GM18519 (cell line): ENCODE results near the gene LINGO1.

Source experiments
- ATAC-seq: cut with Tn5 transposase; IDR thresholded peaks from one replicate; pipeline ENCODE4 v1.9.1; 2021; ENCODE audit warnings: mild to moderate bottlenecking, moderate library complexity; ENCODE audit not compliant: unreplicated experiment, low FRiP score

LINGO1 gene

GRCh38 chr15:77633134-77633912, 611 bp upstream of the LINGO1 start:
- peak; percentile 45 for ATAC-seq

DNA sequence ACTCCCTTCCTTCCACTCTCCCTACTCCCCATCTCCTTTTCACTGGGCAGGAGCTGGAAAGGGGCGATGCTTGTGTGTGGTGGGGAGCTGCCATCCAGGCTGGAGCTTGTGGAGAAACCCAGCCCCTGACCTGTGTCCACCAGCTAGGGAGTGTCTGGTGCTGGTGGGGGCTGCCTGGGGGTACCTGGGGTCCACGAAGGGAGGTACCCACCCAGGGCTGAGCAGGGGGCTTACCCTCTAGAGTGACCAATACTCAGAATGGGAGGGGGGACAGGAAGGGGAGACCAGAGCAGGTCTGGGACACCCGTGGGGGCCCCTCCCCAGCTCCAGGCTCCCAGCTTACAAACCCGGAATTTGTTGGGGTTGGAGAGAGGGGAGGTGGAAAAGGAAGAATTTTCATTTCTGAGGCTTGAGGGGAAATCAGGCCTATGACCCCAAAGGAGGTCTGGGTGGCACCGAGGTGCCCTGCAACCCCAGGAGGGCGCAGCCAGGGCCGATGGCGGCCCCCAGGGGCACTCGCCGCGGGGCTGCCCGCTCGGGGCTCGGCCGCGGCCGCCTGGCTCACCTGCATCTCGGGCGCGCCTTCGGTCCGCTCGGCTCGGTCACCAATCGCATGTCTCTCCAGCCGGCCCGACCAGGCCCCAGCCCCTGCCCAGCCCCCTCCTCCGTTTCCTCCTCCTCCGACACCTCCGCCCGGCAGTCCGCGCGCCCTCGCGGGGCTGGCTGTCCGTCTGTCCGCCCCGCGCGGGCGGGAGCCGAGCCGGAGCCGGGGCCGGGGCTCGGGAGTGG, 773 bp downstream of the LINGO1 start:
- no peak for ATAC-seq

DNA sequence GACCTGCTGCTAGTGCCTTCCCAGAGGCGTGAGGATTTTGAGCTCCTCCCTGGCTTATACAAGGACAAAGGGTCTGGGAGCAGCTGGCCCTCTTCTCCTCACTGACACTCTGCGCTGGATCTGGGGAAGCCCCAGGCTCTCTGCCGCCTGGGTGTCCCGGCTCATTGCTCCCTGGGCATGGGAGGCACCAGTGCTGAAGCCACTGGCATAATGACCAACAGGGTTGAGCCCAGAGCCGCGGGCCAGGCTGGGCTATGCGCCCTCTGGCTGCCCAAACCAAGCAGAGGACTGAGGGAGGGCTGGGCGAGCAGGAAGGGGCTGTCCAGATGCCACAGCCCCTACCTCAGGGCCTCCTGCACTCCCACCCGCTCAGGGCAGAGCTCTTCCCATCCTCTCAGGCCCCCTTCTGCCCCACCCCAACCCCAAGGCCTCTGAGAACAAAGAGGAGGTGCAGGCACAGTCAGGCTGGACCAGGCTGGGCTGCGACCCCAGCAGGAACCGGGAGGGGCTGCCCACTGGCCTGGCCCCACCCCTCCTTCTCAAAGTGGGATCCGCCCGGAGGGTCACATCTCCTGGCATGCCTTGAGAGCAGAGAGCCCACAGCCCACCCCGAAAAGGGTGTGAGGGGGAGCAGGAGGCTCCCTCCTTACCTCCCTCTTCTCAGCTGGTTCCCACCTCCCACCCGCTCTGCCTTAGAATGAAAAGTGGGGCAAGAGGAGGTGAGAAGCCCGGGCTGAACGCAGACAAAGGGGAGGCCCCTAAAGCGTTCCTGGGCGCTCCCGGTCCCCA, 1.6 kb downstream of the LINGO1 start:
- no peak for ATAC-seq

DNA sequence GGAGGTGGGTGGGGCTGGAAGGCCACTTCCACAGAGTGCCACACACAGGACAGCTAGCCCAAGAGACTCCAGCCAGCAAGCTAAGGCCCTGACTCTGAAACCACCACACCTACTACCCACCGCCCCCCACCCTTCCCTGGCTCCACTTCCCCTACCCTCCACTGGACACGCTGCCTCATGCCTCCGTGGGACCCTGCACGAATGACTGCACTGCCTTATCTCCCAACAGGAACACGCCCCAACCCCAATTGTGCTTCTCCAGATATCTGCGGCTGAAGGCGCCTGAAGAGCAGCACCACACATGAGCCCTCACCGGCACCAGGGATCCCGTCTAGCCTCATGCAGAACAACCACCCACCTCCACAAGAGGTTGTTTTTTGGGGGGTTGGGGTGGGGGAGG, 2.7 kb downstream of the LINGO1 start:
- no peak for ATAC-seq

- no peak for ATAC-seq
Observed at GRCh38 chr15:77629070-77630030, 3.4 kb downstream of the LINGO1 start.

GRCh38 chr15:77628010-77628409, 4.7 kb downstream of the LINGO1 start:
- ATAC-seq: no peak

DNA sequence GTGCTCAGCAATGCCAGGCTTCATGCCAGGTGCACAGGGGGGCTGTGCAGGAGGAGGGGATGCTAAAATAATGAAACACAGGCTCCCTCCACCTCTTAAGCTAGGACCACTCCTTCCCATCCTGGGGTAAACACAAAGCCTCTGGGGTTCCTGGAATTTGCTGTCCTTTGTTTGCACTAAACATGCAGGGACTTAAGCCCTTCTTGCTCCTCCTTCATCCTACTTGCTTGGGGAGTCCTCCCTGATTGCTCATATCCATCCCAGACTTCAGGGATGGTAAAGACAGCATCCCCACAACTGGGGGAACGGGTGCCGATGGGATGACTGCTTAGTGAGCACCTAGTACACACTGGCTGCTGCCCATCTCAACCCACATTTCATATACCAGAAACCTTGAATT, 5.1 kb downstream of the LINGO1 start:
- ATAC-seq: no peak

- ATAC-seq: no peak
Observed at GRCh38 chr15:77627067-77627466, 5.6 kb downstream of the LINGO1 start.

DNA sequence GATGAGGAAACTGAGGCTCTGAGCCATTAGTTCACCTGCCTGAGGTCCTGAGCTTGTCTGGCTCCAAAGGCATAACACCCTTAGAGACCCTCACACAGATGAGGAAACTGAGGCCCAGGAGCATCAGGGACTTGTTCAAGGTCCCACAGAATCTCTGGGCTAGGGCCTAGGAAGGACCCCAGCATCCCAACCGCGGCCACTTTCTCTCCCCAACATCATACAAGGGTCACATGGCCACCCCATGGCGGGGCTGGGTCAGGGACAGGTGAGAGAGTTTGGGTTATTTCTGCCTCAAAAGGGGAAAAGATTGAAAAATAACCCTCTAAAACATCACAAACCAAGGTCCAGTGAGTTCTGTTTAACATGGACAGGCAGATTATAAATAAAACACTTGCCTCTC, 6.7 kb downstream of the LINGO1 start:
- no peak for ATAC-seq

DNA sequence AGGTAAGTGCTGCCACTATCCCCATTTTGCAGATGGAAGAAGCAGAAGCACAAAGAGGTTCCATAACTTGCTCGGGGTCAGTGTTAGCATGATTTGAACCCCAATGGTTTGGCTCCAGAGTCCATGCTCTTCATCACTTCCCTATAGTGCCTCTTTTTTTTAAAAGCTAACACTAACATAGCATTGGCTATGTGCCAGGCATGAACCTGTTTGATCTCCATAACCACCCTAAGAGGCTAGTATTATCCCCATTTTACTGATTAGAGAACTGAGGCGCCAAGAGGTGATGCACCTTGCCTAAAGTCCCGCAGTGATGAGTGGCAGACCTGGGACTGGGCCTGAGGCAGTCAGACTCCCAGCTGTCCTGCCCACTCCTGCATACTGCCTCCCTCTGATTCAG, 7.3 kb downstream of the LINGO1 start:
- no peak for ATAC-seq

DNA sequence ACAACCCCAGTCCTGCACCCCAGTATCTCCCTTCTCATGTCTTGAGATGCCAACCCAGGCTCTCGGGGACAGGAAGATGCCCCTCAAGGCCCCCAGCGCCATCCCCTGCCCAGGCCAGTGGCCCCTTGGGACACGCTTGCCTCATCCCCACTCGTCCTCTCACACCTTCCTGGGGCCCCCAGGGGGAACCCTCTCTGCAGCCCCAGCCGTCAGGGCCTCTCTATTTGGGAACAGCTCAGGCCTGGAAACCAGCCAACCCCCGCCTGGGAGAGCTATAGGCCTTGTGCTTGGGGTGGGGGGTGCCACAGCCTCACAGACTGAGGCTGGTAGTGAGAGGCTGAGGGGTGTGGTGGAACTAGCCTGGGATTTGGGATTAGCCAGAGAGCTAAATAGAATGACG, 7.8 kb downstream of the LINGO1 start:
- ATAC-seq: no peak

DNA sequence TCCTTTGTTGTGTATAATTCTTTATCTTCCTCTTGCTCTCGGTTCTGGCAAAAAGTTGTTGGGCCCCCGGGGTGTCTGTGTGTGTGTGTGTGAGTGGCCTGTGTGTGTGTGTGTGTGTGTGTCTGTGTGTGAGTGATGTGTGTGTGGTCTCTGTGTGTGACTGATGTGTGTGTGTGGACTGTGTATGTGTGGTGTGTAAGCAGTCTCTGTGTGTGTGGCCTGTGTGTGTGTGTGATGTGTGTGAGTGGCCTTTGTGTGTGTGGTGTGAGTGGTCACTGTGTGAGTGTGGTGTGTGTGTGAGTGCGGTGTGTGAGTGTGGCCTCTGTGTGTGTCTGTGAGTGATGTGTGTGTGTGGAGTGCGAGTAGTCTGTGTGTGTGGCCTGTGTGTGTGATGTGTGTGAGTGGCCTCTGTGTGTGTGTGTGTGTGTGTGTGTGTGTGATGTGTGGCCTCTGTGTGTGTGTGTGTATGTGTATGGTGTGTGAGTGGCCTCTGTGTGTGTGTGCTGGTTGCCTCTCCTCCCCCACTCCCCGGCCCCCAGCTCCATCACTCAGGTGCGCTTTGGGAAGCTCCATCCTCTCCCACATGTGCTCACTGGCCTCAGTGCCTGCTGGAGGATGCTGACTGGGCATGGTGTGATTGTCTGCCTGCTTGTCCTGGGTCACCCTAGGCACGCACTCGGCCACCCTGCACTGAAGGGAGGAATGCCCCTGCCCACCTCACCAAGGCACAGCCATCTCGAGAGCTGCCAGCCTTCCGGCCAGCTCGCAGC, 8.8 kb downstream of the LINGO1 start:
- no peak for ATAC-seq

- ATAC-seq: no peak
Observed at GRCh38 chr15:77622934-77623754, 9.6 kb downstream of the LINGO1 start.

DNA sequence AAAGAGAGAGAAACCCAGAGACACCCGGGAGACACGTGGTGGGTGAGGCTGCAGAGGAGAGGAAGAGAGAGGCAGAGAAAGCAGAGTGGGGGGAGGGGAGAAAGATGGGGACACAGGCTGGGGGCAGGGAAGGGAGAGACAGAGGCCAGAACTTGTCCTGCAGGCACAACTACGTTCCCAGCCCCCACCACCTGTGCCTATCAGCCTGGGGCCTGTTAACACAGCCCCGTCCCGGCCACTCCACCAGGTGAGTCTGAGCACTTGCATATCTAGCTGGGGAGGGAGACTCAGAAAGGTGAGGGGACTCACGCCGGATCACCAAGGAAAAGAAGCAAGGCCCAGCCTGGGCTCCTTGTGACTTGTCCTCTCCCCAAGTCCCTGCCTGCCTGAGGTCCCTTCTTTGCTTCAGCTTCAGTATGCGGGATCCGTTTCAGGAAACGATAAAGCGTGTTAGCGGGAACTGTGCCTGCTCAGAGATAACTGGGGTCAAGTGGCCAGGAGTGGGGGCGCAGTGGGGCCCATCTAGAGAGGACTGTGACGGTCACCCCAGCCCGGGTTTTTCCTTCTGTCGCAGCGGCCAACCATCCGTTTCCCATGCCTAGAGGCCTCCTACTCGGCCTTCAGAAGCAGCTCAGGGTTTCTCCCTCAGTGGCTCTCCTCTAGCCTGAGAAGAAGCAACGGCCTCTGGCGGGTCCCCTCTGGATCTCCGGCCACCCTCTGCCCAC, 10.3 kb downstream of the LINGO1 start:
- no peak for ATAC-seq

DNA sequence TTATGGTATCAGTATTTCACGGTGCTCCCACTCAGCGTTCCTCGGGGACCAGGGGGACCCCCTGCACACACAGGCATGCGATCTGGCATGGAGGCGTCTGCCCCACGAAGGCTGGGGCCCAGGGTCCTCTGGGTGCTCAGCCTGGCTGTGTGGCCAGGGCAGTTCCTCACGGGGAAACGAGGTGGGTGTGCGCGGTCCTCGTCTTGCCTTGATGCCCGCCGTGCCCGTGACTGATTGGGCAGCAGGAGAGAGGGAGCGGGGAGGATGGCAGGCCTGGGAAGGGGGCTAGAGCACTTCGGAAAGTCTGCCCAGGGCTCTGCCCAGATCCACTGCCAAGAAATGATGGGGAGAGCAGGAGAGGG, 10.9 kb downstream of the LINGO1 start:
- no peak for ATAC-seq

DNA sequence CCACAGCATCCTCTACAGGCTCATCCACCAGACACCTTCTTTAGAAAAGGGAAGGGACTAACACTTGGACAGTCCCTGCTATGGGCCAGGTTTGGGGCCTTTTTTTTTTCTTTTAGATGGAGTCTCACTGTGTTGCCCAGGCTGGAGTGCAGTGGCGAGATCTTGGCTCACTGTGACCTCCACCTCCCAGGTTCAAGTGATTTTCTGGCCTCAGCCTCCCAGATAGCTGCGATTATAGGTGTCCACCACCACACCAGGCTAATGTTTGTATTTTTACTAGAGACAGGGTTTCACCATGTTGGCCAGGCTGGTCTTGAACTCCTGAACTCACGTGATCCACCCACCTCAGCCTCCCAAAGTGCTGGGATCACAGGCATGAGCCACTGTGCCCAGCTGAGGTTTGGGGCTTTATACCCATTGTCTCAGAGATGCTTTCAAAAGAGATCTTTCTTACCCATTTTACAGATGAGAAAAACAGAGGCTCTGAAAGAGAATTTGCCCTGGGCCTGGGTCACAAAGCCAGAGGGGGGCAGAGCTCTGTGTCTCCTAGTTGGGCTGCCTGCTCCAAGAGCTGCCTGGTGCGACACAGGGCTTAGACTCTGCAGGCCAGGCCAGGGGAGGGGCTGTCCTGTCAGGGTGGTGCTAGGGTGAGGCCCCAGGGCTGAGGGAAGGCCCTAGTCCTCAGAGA, 11.6 kb downstream of the LINGO1 start:
- no peak for ATAC-seq

- no peak for ATAC-seq
Observed at GRCh38 chr15:77620297-77620696, 12.4 kb downstream of the LINGO1 start.
